WTC11 (cell line): Measurements from ENCODE around the gene NRXN3.

ENCODE experiments used
- IRF2 ChIP-seq: sonication (generic); formaldehyde crosslinking; IDR thresholded peaks from 2 replicates; pipeline ENCODE4 v1.8.0; 2022; ENCODE audit warnings: low read depth, missing genetic modification reagents, borderline replicate concordance
- JUN ChIP-seq: sonication (generic); formaldehyde crosslinking; IDR thresholded peaks from 2 replicates; pipeline ENCODE4 v1.8.0; 2023; ENCODE audit warnings: mild to moderate bottlenecking, missing genetic modification reagents
- SP1 ChIP-seq: sonication (generic); formaldehyde crosslinking; conservative IDR thresholded peaks from 2 replicates; pipeline ENCODE4 v1.8.1; 2022; ENCODE audit warnings: missing genetic modification reagents
- TCF7 ChIP-seq: sonication (generic); formaldehyde crosslinking; IDR thresholded peaks from 2 replicates; pipeline ENCODE4 v1.8.0; 2022; ENCODE audit warnings: mild to moderate bottlenecking, low read depth, missing genetic modification reagents, moderate library complexity
- ZNF219 ChIP-seq: sonication (generic); formaldehyde crosslinking; IDR thresholded peaks from 2 replicates; pipeline ENCODE4 v1.8.0; 2023; ENCODE audit warnings: missing genetic modification reagents, mild to moderate bottlenecking, borderline replicate concordance
- TF ChIP-seq, protein P1 (sequence below): sonication (generic); formaldehyde crosslinking; IDR thresholded peaks from 2 replicates; pipeline ENCODE4 v1.8.0; 2022; ENCODE audit warnings: mild to moderate bottlenecking, missing genetic modification reagents
- TF ChIP-seq, protein P2 (sequence below): fragments of 250-450 bp; sonication (Bioruptor Pico); IDR thresholded peaks from 2 replicates; pipeline ENCODE4 v1.9.0; 2021; ENCODE audit warnings: moderate library complexity, mild to moderate bottlenecking, inconsistent platforms, borderline replicate concordance
- TF ChIP-seq, protein P3 (sequence below): fragments of 200-600 bp; IDR thresholded peaks from 2 replicates; pipeline ENCODE4 v1.8.0; 2022; ENCODE audit warnings: antibody characterized with exemption
- TF ChIP-seq, protein P4 (sequence below): sonication (generic); formaldehyde crosslinking; IDR thresholded peaks from 2 replicates; pipeline ENCODE4 v1.8.1; 2022; ENCODE audit warnings: mild to moderate bottlenecking, moderate library complexity, missing genetic modification reagents

DNA sequence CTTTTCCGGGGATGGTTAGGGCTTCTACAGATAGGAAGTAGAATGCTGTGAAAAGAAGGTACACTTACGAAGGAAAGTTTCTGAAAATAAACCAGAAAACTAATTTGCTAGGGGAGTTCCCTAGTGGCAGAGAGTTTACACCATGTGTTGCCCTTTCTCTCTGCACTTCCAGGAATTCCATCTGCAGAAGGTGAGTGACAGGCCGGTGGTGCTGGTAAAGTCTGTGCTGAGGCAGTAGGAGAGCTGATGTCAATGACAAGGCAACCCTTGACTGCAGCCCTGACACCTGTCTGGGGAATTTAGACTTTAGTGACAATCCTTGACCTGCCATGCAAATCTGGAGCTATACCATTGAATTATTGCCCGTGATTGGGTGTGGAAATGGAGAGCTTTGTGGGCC lies 687.8 kb downstream of the NRXN3 start:
- TF ChIP-seq, protein P1, sequence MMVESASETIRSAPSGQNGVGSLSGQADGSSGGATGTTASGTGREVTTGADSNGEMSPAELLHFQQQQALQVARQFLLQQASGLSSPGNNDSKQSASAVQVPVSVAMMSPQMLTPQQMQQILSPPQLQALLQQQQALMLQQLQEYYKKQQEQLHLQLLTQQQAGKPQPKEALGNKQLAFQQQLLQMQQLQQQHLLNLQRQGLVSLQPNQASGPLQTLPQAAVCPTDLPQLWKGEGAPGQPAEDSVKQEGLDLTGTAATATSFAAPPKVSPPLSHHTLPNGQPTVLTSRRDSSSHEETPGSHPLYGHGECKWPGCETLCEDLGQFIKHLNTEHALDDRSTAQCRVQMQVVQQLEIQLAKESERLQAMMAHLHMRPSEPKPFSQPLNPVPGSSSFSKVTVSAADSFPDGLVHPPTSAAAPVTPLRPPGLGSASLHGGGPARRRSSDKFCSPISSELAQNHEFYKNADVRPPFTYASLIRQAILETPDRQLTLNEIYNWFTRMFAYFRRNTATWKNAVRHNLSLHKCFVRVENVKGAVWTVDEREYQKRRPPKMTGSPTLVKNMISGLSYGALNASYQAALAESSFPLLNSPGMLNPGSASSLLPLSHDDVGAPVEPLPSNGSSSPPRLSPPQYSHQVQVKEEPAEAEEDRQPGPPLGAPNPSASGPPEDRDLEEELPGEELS, result no peak
- TF ChIP-seq, protein P2, sequence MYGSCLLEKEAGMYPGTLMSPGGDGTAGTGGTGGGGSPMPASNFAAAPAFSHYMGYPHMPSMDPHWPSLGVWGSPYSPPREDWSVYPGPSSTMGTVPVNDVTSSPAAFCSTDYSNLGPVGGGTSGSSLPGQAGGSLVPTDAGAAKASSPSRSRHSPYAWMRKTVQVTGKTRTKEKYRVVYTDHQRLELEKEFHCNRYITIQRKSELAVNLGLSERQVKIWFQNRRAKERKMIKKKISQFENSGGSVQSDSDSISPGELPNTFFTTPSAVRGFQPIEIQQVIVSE (CRISPR knock-in tag), result no peak
- no peak for TF ChIP-seq IRF2 (CRISPR knock-in tag)
- TF ChIP-seq TCF7, result no peak
- TF ChIP-seq, protein P3, sequence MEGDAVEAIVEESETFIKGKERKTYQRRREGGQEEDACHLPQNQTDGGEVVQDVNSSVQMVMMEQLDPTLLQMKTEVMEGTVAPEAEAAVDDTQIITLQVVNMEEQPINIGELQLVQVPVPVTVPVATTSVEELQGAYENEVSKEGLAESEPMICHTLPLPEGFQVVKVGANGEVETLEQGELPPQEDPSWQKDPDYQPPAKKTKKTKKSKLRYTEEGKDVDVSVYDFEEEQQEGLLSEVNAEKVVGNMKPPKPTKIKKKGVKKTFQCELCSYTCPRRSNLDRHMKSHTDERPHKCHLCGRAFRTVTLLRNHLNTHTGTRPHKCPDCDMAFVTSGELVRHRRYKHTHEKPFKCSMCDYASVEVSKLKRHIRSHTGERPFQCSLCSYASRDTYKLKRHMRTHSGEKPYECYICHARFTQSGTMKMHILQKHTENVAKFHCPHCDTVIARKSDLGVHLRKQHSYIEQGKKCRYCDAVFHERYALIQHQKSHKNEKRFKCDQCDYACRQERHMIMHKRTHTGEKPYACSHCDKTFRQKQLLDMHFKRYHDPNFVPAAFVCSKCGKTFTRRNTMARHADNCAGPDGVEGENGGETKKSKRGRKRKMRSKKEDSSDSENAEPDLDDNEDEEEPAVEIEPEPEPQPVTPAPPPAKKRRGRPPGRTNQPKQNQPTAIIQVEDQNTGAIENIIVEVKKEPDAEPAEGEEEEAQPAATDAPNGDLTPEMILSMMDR, result no peak
- TF ChIP-seq, protein P4, sequence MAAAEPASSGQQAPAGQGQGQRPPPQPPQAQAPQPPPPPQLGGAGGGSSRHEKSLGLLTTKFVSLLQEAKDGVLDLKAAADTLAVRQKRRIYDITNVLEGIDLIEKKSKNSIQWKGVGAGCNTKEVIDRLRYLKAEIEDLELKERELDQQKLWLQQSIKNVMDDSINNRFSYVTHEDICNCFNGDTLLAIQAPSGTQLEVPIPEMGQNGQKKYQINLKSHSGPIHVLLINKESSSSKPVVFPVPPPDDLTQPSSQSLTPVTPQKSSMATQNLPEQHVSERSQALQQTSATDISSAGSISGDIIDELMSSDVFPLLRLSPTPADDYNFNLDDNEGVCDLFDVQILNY (CRISPR knock-in tag), result no peak
- TF ChIP-seq JUN (CRISPR knock-in tag), result no peak
- no peak for TF ChIP-seq SP1 (CRISPR knock-in tag)
- no peak for TF ChIP-seq ZNF219
